HUES64 (cell line): Measurements from ENCODE around the gene ANK3.

Experiments used
- H3K27ac ChIP-seq: 2 replicates; pipeline ENCODE4 v1.7.0; 2013; ENCODE audit warnings: low read depth, low read length, inconsistent platforms
- H3K27me3 ChIP-seq: 2 replicates; pipeline ENCODE4 v1.6.1; 2013; ENCODE audit warnings: mild to moderate bottlenecking, low read length; ENCODE audit not compliant: insufficient read depth
- H3K36me3 ChIP-seq: 2 replicates; pipeline ENCODE4 v1.6.1; 2013; ENCODE audit warnings: mild to moderate bottlenecking, low read length; ENCODE audit not compliant: insufficient read depth
- H3K4me1 ChIP-seq: 2 replicates; pipeline ENCODE4 v1.6.1; 2013; ENCODE audit warnings: mild to moderate bottlenecking, low read length, moderate library complexity; ENCODE audit not compliant: insufficient read depth
- H3K4me3 ChIP-seq: 2 replicates; pipeline ENCODE4 v1.5.1; 2013; ENCODE audit warnings: mild to moderate bottlenecking, low read length, moderate library complexity
- H3K9ac ChIP-seq: 2 replicates; pipeline ENCODE4 v1.6.1; 2013; ENCODE audit warnings: mild to moderate bottlenecking, low read depth, low read length
- H3K9me3 ChIP-seq: 2 replicates; pipeline ENCODE4 v1.6.1; 2013; ENCODE audit warnings: low read depth, low read length; ENCODE audit not compliant: insufficient read depth
- WGBS: fragments of 150-250, 120-280 bp; methylation state at CpG from one replicate; pipeline ENCODE4 v1.1.7; 2013; ENCODE audit warnings: missing lambda C conversion rate; 5-methylcytosine and 5-hydroxymethylcytosine counted together

ANK3 gene

GRCh38 chr10:60413306-60414012, 23.8 kb upstream of the ANK3 start:
- Histone ChIP-seq H3K27ac (no peak overlapping the region), H3K9ac (no peak overlapping the region)

GRCh38 chr10:60410970-60411369, 21.3 kb upstream of the ANK3 start:
- Histone ChIP-seq H3K4me3 (no peak overlapping the region), H3K27ac (no peak overlapping the region), H3K27me3 (no peaks in the 10 kb centered on the region), H3K9ac (no peak overlapping the region), H3K36me3 (no peaks in the 10 kb centered on the region), H3K4me1 (0 out of 2 replicates have a peak, but pooled peaks cover 4% of the 10 kb centered on the region), H3K9me3 (no peaks in the 10 kb centered on the region)
- WGBS, result 96% methylated on average over 3 of the region's 3 CpGs

More at GRCh38 chr10:60413306-60414012, 23.8 kb upstream of the ANK3 start:
- Histone ChIP-seq H3K4me1 (0 out of 2 replicates have a peak, but pooled peaks cover 4% of the 10 kb centered on the region), H3K27me3 (peaks cover 7% of the 10 kb centered on the region; the same call in 1 of the 2 replicates), H3K4me3 (no peak overlapping the region), H3K9me3 (no peaks in the 10 kb centered on the region), H3K36me3 (no peaks in the 10 kb centered on the region)
- 100% methylated on average over 1 of the region's 2 CpGs for WGBS

GRCh38 chr10:60409202-60409601, 19.5 kb upstream of the ANK3 start:
- Histone ChIP-seq H3K4me3 (no peak overlapping the region), H3K27me3 (no peaks in the 10 kb centered on the region), H3K36me3 (no peaks in the 10 kb centered on the region), H3K9ac (no peak overlapping the region), H3K27ac (no peak overlapping the region), H3K9me3 (no peaks in the 10 kb centered on the region), H3K4me1 (no peaks in the 10 kb centered on the region)
- WGBS, result 92% methylated on average over 2 of the region's 2 CpGs

GRCh38 chr10:60406182-60406581, 16.5 kb upstream of the ANK3 start:
- 88% methylated on average over 3 of the region's 3 CpGs for WGBS
- Histone ChIP-seq H3K27me3 (no peaks in the 10 kb centered on the region), H3K9me3 (no peaks in the 10 kb centered on the region), H3K9ac (no peak overlapping the region), H3K4me1 (no peaks in the 10 kb centered on the region), H3K4me3 (no peak overlapping the region), H3K27ac (no peak overlapping the region), H3K36me3 (no peaks in the 10 kb centered on the region)

GRCh38 chr10:60405172-60405571, 15.5 kb upstream of the ANK3 start:
- Histone ChIP-seq H3K27me3 (no peaks in the 10 kb centered on the region), H3K9me3 (no peaks in the 10 kb centered on the region)

GRCh38 chr10:60403168-60403873, 13.6 kb upstream of the ANK3 start:
- Histone ChIP-seq H3K4me3 (no peak overlapping the region), H3K9ac (no peak overlapping the region), H3K9me3 (no peaks in the 10 kb centered on the region), H3K4me1 (0 out of 2 replicates have a peak, but pooled peaks cover 2% of the 10 kb centered on the region), H3K27me3 (no peaks in the 10 kb centered on the region), H3K36me3 (no peaks in the 10 kb centered on the region), H3K27ac (no peak overlapping the region)
- WGBS, result 86% methylated on average over 7 of the region's 8 CpGs

More at GRCh38 chr10:60405172-60405571, 15.5 kb upstream of the ANK3 start:
- Histone ChIP-seq H3K4me1 (no peaks in the 10 kb centered on the region), H3K27ac (no peak overlapping the region), H3K9ac (no peak overlapping the region), H3K36me3 (no peaks in the 10 kb centered on the region), H3K4me3 (no peak overlapping the region)

GRCh38 chr10:60400366-60400765, 10.7 kb upstream of the ANK3 start:
- H3K27me3 ChIP-seq, result no peaks in the 10 kb centered on the region
- H3K4me1 ChIP-seq, result 0 out of 2 replicates have a peak, but pooled peaks cover 2% of the 10 kb centered on the region
- no peak overlapping the region for H3K27ac ChIP-seq
- no peak overlapping the region for H3K9ac ChIP-seq
- H3K36me3 ChIP-seq, result no peaks in the 10 kb centered on the region
- no peaks in the 10 kb centered on the region for H3K9me3 ChIP-seq
- H3K4me3 ChIP-seq, result no peak overlapping the region

GRCh38 chr10:60399328-60399727, 9.7 kb upstream of the ANK3 start:
- H3K4me1 ChIP-seq, result 0 out of 2 replicates have a peak, but pooled peaks cover 2% of the 10 kb centered on the region
- H3K4me3 ChIP-seq, result no peak overlapping the region

GRCh38 chr10:60397792-60398191, 8.1 kb upstream of the ANK3 start:
- Histone ChIP-seq H3K27me3 (no peaks in the 10 kb centered on the region), H3K9me3 (no peaks in the 10 kb centered on the region), H3K36me3 (no peaks in the 10 kb centered on the region), H3K4me1 (0 out of 2 replicates have a peak, but pooled peaks cover 2% of the 10 kb centered on the region), H3K27ac (no peak overlapping the region), H3K4me3 (no peak overlapping the region), H3K9ac (no peak overlapping the region)
- WGBS, result no CpG with 5 or more reads among the region's 2 CpGs

More at GRCh38 chr10:60399328-60399727, 9.7 kb upstream of the ANK3 start:
- no peak overlapping the region for H3K27ac ChIP-seq
- no peaks in the 10 kb centered on the region for H3K36me3 ChIP-seq
- no peaks in the 10 kb centered on the region for H3K9me3 ChIP-seq
- H3K27me3 ChIP-seq, result no peaks in the 10 kb centered on the region
- 89% methylated on average over 8 of the region's 8 CpGs for WGBS
- no peak overlapping the region for H3K9ac ChIP-seq

- no peak overlapping the region for H3K9ac ChIP-seq
- H3K4me3 ChIP-seq, result no peak overlapping the region
- no peaks in the 10 kb centered on the region for H3K36me3 ChIP-seq
- no peaks in the 10 kb centered on the region for H3K27me3 ChIP-seq
- whole genome bisulfite sequencing, result 100% methylated on average over 1 of the region's 3 CpGs
- H3K9me3 ChIP-seq, result no peaks in the 10 kb centered on the region
- H3K27ac ChIP-seq, result no peak overlapping the region
- H3K4me1 ChIP-seq, result 0 out of 2 replicates have a peak, but pooled peaks cover 2% of the 10 kb centered on the region
Observed at GRCh38 chr10:60396766-60397165, 7.1 kb upstream of the ANK3 start.

GRCh38 chr10:60395711-60396110, 6.0 kb upstream of the ANK3 start:
- H3K4me1 ChIP-seq, result 0 out of 2 replicates have a peak, but pooled peaks cover 2% of the 10 kb centered on the region
- no peaks in the 10 kb centered on the region for H3K9me3 ChIP-seq
- H3K9ac ChIP-seq, result no peak overlapping the region
- WGBS, result 93% methylated on average over 7 of the region's 7 CpGs
- H3K27ac ChIP-seq, result no peak overlapping the region
- H3K36me3 ChIP-seq, result no peaks in the 10 kb centered on the region
- no peak overlapping the region for H3K4me3 ChIP-seq
- no peaks in the 10 kb centered on the region for H3K27me3 ChIP-seq
